GM19452 (cell line): ENCODE measurements around the gene NSFL1C.
"Not testable (repeated sequence)": the region's sequence is repeated elsewhere in the genome, so short reads cannot be mapped to it uniquely, and the experiment has no call there.

ENCODE experiments used
- ATAC-seq: cut with Tn5 transposase; IDR thresholded peaks from one replicate; pipeline ENCODE4 v1.9.1; 2021; ENCODE audit not compliant: unreplicated experiment

Gene NSFL1C

DNA sequence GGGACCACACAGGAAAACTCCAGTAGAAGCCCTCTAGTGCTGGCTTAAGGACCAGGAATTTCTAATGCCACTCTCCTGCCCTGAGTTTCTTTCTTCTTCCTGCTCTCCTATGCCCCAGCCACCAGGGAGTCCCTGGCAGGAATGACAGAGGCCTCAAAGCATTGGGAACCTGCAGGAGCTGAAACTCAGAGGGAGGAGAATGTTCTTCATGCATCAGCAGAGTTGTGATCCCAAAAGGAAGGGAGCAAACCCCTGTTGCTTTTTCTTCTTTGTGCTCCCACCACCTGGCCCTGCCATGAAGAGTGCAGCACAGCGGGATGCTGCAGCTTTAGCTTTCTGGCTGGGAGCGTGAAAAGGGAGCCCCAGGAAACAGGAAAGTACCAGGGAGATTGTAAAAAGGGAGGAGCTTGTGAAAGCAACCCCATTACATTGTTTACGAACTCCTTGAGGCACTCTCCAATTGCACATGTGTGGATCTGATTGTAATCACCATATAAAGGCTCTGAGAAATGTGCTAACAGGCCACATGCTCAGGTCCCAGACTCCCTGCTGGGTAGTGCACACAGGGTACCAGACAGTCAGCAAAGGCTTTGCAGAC is 39.1 kb downstream of the NSFL1C start:
- ATAC-seq, result no peak

DNA sequence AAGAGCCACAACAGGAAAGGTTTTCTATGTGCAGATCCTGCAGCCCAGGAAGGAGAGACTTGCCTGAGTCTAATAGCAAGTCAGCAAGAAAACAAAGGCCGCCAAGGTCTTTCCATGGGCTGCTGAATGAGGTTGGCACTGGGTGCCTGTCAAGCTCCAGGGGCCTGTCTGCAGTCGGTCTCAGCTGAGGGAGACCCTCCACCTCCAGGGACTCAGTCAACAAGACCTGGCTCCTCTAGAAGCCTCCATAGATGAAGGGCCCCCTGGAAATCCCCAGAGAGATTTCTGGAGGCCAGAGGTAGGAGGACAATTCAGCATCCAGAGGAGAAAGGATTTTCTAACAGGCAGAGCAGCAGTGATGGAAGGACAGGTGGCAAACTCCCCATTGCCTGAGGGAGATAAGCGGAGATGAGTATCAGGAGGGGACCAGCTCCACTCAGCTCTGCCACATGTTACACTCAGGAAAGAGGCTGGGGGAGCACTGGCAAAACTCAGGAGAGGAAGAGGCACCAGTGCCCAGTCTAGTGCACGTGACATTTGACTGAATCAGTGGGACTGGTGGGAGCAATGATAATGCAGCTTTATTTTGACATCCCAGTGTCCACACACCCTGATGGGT is 40.3 kb downstream of the NSFL1C start:
- no peak for ATAC-seq

DNA sequence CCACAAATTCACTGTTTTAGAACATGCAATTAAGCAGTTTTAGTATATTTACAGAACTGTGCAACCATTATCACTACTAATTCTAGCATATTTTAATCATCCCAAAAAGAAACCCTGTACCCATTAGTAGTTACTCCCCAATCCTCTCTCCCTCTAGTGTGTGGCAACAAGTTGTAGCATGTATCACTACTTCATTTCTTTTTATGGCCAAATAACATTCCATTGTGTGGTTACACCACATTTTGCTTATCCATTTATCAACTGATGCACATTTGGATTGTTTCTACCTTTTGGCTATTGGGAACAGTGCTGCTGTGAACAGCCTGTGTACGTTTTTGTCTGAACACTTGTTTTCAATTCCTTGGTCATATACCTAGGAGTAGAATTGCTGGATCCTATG is 42.3 kb downstream of the NSFL1C start:
- no peak for ATAC-seq

DNA sequence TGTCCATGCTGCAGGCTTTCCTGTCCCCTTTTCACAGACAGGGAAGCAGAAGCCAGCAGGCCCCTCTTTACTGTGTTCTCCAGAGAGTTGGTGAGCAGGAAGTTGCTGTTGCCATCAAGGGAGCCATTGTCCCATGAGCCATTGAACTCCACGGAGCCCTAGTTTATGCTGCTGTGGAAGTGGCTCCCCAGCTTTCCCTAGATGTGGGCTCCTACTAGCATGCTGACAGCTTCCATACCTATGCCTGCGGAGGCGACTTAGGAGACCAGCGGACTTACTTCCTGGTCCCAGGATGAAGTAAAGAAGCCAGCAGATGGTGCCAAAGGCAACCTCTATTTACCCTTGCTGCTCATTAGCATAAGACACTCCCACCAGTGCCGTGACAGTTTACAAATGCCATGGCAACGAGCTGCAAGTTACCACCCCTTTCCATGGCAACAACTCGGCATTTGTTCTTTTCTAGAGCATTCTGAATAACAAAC is 43.0 kb downstream of the NSFL1C start:
- no peak for ATAC-seq

DNA sequence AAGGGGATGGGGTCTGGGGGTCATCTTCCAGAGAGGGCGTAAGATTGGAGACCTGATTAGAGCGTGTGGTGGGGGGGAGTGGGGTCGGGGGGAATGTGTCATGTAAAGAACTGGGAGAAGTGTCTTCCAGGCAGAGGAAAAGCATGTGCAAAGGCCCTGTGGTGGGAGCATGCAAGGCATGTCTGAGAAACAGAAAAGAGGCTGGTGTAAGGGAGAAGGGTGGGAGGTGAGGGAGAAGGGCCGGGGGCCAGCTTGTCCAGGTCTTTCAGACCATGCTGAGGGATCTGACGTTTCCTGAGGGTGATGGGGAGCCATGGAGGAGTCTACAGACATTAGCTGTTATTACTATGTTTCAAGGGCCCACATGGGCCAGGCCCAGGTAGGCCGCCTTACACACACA is 43.4 kb downstream of the NSFL1C start:
- no peak for ATAC-seq

DNA sequence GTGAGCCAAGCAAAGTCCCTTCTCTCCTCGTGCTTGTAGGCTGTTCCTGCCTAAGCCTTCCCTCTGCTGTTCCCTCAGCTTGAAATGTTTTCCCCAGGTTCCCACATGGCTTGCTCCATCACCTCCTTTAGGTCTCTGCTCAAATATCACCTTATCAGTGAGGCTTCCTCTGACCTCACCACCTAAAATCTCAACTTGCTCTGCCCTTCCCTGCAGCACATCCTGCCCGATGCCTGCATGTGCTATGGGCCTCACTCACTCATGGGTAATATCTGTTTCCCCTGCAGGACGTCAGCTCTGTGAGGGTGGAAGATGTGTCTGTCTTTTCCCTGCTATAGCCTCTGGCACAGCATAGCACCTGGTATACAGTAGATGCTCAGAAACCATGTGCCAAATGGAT is 43.9 kb downstream of the NSFL1C start:
- ATAC-seq, result no peak

DNA sequence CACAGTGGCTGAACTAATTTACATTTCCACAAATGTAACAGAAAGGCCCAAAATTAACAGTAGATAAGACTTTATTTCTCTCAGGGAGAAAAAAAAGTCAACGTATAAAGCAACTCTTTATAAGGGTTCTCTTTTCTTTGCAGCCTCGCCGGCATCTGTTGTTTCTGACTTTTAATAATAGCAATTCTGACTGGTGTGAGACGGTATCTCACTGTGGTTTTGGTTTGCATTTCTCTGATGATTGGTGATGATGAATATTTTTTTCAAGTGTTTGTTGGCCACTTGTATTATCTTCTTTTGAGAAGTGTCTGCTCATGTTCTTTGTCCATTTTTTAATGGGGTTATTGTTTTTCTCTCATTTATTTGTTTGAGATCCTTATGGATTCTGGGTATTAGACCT is 46.6 kb downstream of the NSFL1C start:
- ATAC-seq, result no peak

DNA sequence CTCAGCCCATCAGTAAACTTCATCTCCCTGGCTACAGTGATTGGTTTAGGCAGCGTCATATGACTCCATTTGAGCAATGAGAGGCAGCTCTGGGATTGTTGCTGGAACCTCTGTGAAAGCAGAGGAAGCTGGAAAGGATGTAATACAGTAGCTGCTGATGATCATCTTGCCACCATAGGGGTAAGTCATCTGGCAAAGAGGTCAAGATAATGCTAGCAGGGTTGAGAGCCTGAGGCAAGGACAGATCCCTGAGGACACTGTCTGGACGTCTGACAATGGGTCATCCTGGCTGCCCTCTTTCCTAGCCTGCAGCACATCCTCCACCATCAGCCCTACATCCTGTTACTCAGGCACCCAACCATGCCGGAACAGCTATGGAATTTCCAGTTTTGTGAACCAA is 48.3 kb downstream of the NSFL1C start:
- ATAC-seq, result no peak

DNA sequence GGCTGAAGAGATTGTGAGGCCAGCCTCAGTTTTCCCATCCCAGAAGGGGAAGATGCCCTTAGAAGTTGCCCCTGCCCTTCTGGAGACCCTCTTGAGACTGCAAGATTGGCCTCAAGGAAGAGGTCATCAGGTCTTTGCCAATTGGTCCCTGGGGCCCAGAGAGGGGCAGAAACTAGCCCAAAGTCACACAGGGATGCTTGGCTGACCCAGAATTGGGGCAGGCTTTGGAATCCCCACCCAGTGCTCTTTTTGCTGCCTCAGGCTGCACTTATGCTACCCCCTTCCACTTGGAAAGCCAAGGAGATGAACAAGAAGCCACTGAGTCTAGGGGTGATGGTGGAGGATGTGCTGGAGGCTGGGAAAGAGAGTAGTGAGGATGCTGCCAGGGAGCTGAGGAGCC is 48.9 kb downstream of the NSFL1C start:
- no peak for ATAC-seq

DNA sequence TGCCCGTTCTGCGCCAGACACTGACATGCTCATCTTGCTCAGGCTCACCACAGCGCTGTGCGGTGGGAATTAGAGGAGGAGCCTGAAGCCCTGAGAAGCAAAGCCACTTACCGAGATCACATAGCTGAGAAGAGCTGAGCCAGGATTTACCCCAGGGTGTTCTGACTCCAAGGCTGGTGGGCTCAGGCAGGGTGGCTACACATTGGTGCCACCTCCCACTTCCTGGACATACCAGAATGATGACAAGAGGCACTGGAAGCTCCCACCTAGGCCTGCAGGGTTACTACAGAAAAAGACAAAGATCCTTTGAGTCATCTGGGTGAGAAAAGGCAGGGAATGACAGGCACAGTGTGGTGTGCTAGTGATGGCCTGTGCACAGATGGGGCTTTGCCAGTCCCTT is 49.4 kb downstream of the NSFL1C start:
- no peak for ATAC-seq

DNA sequence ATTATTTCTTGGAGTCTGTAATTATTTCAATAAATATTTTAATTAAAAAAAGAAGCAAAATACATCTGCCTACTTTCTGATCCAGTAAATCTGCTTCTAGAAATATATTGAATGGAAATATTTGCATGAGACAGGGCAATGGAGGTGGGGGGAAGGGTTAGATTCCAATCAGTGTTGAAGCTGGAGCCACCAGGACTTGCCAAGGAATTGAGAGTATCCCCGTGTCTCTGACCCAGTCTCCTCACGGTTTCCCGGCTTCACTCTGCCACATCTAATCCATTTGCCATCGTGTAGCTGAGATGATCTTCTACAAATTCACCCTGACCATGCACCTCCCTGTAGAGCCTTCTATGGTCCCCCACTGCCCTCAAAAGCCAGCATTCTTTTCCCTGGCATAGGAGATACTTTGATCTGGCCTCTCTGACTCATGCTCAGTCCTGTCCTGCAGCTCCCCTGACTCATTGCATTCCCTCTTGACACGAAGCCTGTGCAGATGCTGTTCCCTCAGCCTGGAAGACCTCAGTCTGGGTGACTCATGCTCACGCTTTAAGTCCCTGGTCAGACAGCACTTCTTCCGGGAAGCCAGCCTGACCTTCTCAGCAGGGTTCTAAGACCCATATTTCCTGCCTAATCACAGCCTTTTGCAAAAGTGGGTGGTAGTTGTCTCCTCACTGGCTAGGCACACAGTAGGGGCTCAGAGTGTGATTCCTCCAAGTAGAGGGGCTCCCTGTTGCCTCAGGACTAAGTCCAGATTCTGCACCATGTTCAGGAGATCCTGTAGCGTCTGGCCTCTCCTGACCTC is 50.8 kb downstream of the NSFL1C start:
- no peak for ATAC-seq

DNA sequence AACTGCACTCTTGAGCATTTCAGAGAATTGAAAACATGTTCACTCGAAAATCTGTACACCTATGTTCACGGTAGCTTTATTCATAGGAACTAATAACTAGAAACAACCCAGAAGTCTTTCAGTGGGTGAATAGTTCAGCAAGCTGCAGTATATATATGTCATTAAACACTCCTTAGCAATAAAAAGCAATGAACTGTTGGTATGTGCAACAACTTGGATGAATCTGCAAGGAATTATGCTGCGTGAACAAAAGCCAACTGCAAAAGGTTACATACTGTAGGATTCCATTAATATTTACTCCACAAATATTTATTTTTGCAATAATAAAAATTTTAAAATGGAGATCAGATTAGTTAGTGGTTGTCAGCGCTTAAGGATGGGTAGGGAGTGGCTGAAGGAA is 51.7 kb downstream of the NSFL1C start:
- ATAC-seq, result no peak

DNA sequence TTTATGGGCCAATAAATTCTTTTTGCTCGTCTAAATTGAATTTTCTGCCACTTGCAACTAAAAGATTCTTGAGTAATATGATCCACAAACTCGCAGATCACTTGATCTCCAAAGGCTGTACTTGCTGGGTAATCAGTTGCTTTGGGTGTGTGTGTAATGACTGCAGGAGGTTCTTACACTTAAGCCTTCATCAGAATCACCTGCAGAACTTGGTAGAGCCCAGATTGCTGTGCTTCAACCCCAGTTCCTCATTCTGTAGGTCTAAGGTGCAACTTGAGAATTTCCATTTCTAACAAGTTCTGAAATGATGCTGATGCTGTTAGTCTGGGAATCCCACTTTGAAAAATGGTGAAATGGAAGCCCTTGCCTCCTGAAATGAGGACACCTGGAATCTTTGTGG is 60.8 kb downstream of the NSFL1C start:
- ATAC-seq, result no peak

DNA sequence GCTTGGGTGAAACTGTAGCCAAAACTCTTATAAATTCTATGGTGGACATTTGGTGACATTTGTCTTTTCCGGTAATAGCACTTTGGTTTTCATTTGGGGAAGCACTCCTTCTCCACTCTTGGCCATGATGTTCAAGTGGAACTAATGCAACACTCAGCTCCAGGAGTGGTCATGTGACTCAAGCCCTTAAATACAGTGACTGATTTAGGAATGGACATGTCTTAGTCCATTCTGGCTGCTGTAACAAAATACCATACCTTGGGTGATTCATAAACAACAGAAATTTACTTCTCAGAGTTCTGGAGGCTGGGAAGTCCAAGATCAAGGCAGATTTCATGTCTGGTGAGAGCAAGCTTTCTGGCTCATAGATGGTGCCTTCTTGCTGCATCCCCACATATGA is 63.0 kb downstream of the NSFL1C start:
- no peak for ATAC-seq

DNA sequence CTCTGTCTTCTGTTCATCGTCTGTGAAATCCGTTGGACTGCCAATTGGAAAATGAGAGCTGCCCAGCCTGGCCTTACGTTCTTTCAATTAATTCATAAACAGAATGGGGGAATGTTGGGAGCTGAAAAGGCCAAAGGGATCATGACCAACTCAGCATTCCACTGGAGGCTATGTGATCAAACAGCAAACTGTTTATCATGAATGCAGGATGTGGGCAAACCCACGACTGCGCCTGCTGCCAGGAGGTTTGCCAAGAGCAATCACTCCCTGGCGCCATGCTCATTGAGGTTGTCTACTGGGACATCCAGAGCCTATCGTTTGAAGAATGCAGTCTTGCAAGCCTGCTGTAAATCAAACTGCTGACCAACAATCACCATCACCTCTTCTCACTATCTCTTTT is 64.5 kb downstream of the NSFL1C start:
- ATAC-seq, result no peak

DNA sequence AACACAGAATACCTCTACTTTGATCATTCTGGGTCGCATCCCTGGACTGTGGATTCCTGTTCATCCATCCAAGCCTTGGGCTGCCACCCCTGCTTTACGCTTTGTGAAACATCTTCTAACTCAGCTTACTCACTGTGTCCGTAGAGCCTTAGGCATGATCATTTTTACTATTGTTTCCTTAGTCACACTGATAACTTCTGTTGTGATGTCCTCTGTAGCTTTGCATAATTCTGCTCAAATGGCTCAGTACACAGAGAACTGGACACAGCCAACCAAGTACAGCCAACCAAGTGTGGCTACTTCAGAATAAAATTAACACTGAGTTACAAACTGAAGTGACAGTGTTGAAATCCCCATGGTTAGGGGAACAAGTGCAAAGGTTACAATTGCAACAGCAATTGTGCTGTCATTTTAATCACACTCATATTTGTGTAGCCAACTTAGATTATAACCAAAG is 65.2 kb downstream of the NSFL1C start:
- no peak for ATAC-seq

DNA sequence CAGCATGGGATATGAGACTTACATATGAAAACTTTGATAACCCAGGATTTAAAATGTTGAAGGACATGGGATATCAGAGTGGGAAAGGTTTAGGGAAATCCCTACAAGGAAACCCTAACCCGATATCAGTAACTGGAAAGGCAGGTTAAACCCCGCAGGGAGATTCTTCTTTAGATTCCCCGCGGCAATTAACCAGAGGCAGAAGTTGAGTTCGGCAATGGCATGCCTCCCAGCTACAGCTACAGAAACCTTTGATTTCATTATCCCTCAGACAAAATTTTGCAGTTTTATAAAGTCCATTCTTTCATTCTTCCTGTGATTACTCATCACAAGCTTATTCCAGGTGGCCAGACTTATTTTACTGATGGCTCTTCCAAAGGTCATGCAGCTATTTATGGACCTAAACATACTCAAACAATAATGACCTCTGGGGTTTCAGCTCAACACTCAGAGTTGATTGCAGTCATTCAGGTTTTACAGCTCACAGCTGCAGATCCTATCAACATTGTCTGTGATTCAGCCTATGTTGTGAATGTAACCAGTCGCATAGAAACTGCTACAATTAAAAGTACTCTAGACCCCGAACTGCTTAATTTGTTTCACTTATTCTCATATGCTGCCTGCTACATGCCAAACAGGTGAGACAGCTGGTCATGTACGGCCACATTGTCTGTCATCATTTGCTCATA is 66.8 kb downstream of the NSFL1C start:
- ATAC-seq, result not testable (repeated sequence)

DNA sequence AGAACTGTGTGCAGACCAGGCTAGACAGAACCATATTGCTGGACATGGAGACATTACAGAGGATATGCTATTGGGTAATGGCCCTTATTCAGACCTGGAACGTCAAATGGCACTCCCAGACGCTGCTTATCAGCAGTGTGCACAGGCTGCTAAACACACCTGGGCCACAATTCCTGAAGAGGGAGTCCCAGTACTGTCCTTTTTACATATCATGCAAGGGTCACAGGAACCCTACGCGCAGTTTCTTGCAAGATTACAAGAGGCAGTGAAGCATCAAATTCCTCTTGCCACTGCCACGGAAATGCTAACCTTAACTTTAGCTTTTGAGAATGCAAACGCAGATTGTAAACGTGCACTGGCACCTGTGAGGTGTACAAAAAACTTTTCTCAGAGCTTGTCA is 68.5 kb downstream of the NSFL1C start:
- not testable (repeated sequence) for ATAC-seq

DNA sequence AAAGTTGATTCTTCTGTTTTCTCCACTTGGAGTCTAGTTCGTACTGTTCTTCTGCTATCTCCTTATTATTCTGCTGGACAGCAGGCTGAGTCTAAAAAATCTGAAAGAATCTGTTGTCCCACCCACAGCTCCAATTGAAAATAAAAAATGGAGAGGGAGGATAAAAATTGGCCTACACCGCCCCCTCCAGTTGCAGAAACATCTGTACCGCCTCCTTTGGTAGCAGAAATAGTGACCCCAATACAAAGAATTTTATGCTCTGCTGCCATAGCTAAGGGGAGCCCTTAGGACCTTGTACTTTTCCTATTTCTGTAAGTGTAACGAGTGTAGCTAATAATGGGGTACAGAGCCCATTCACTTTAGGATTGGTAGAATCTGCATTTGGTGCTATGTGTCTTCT is 68.9 kb downstream of the NSFL1C start:
- no peak for ATAC-seq

DNA sequence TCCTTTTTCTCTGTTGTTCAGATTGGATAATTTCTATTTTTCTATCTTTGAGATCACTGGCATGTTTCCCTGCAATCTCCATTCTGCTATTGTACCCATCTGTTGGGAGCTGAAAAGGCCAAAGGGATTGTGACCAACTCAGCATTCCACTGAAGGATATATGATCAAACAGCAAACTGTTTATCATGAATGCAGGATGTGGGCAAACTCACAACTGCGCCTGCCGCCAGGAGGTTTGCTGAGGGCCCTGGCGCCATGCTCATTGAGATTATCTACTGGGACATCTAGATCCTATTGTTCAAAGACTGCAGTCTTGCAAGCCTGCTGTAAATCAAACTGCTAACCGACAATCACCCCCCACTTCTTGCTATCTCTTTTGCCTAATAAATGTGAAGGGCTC is 69.9 kb downstream of the NSFL1C start:
- ATAC-seq, result no peak

DNA sequence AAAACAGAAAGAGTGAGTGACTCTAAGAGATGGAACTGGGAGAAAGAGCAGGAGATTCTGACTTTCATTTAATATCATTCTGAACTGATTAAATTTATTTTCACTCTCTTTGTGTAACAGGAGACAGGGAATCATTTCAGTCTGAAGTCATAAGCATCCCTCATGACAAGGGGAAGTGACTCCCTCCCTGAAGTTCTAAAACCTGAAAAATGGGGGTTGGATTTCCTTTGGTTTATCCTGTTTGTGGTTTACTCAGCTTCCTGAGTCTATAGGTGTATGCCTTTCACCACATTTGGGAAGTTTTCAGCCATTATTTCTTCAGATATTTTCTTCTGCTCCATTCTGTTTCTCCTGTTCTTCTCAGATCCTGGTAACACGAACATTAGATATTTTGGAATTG is 70.4 kb downstream of the NSFL1C start:
- no peak for ATAC-seq

DNA sequence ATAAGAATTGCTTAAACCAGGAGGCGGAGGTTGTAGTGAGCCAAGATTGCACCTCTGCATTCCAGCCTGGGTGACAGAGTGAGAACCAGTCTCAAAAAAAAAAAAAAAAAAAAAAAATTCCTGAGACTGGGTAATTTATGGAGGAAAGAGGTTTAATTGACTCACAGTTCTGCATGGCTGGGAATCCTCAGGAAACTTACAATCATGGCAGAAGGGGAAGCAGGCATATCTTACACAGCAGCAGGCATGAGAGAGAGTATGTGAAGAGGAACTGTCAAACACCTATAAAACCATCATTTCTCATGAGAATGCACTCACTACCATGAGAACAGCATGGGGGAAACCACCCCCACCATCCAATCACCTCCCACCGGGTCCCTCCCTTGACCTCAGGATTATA is 72.0 kb downstream of the NSFL1C start:
- no peak for ATAC-seq
